Progenitor cell of endocrine pancreas (in vitro differentiated cells): ENCODE data around the gene MACC1. TPM values are rescaled to one million over a fixed set of nuclear protein-coding genes. Genes with fewer than 3 reads are reported as not detected.

ENCODE experiments used
- DNase-seq: peaks from one replicate; pipeline ENCODE4 v3.0.0; 2021; ENCODE audit warnings: low spot score; ENCODE audit not compliant: unreplicated experiment
- H3K27ac Mint-ChIP-seq: 2 replicates; pipeline ENCODE4 v1.8.0; 2021; ENCODE audit warnings: mild to moderate bottlenecking, moderate library complexity, mixed read lengths
- H3K27me3 Mint-ChIP-seq: 2 replicates; pipeline ENCODE4 v1.8.0; 2021; ENCODE audit warnings: mixed read lengths
- H3K36me3 Mint-ChIP-seq: 2 replicates; pipeline ENCODE4 v1.8.0; 2022; ENCODE audit warnings: mixed read lengths; ENCODE audit not compliant: insufficient read depth
- H3K4me1 Mint-ChIP-seq: 2 replicates; pipeline ENCODE4 v1.8.0; 2021; ENCODE audit warnings: low read depth, mixed read lengths
- H3K4me3 Mint-ChIP-seq: 2 replicates; pipeline ENCODE4 v1.8.0; 2021; ENCODE audit warnings: low read depth, mild to moderate bottlenecking, moderate library complexity, mixed read lengths
- H3K9me3 Mint-ChIP-seq: 2 replicates; pipeline ENCODE4 v1.8.0; 2021; ENCODE audit warnings: low read depth, mixed read lengths
- CTCF ChIP-seq: fragments of 200-600 bp; sonication (generic); IDR thresholded peaks from one replicate; pipeline ENCODE4 v1.5.0; 2021; ENCODE audit warnings: antibody characterized with exemption, mild to moderate bottlenecking; ENCODE audit not compliant: unreplicated experiment
- total RNA-seq: library from RNA; stranded (reverse); gene quantifications from 2 replicates; pipeline ENCODE4 v1.2.1, GENCODE V29; 2021

Gene MACC1
- total RNA-seq, 1 donor from 2014 or later = 16.1 TPM

DNA sequence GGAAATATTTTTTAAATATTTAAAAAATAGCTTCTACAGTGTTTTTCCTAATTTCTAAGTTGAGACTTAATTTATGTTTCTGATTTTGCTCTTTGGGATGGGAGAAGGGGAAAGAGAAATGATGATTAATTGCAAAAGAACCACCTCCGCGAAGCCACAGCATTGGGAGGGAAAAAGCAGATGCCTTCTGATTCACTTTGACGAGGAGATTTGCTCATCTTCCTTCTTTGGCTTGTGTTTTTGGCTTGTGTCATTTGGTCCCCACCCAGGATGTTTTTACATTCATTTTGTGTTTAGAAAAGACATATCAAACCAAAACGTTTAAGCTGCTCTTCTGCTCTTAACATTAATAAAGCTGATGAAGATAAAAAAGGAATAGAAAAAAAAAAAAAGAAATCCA, 121.7 kb downstream of the MACC1 start:
- no peaks in the 10 kb centered on the region for H3K36me3 Mint-ChIP-seq
- no peak for DNase-seq
- no peaks in the 10 kb centered on the region for H3K27me3 Mint-ChIP-seq
- TF ChIP-seq CTCF = no peak
- no peak overlapping the region for H3K27ac Mint-ChIP-seq
- no peak overlapping the region for H3K4me3 Mint-ChIP-seq
- H3K9me3 Mint-ChIP-seq = peaks cover 3% of the 10 kb centered on the region
- no peaks in the 10 kb centered on the region for H3K4me1 Mint-ChIP-seq

DNA sequence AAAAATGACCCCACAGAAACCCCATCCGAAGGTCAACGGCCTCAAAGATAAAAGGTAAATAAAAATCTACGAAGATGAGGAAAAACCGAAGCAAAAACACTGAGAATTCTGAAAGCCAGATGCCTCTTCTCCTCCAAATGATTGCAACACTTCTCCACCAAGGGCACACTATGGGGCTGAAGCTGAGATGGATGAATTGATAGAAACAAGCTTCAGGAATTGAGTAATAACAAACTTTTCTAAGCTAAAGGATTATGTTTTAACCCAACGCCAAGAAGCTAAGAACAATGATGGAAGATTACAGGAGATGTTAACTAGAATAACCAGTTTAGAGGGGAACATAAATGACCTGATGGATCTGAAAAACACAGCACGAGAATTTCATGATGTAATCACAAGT, 127.8 kb downstream of the MACC1 start:
- H3K4me1 Mint-ChIP-seq = no peaks in the 10 kb centered on the region
- H3K36me3 Mint-ChIP-seq = no peaks in the 10 kb centered on the region
- no peak overlapping the region for H3K4me3 Mint-ChIP-seq
- H3K9me3 Mint-ChIP-seq = peaks cover 5% of the 10 kb centered on the region
- no peak for TF ChIP-seq CTCF
- H3K27me3 Mint-ChIP-seq = no peaks in the 10 kb centered on the region
- no peak for DNase-seq
- H3K27ac Mint-ChIP-seq = no peak overlapping the region

GRCh38 chr7:20085086-20085485, 132.1 kb downstream of the MACC1 start:
- Mint-ChIP-seq H3K27me3 (no peaks in the 10 kb centered on the region), H3K4me1 (no peaks in the 10 kb centered on the region), H3K4me3 (no peak overlapping the region), H3K36me3 (no peaks in the 10 kb centered on the region), H3K9me3 (peaks cover 3% of the 10 kb centered on the region), H3K27ac (no peak overlapping the region)
- no peak for DNase-seq
- no peak for TF ChIP-seq CTCF

Other genes with a start within 250 kb of the MACC1 start
- 37.2 and 38.6 TPM in 2 replicates for gene ITGB8, start 113.5 kb upstream of the MACC1 start, total RNA-seq